GM20000 (cell line): Measurements from ENCODE around the gene CDHR3.

Experiments
- DNase-seq: peaks from one replicate; pipeline ENCODE4 v3.0.0; 2012; ENCODE audit warnings: low spot score
- CTCF ChIP-seq: IDR thresholded peaks from 2 replicates; pipeline ENCODE4 v1.5.1; 2012; ENCODE audit warnings: mild to moderate bottlenecking, control low read depth; ENCODE audit errors: extremely low read depth, missing control alignments

Gene CDHR3

GRCh38 chr7:106063024-106063423 is 100.0 kb downstream of the CDHR3 start:
- no peak for DNase-seq
- TF ChIP-seq CTCF: no peak

DNA sequence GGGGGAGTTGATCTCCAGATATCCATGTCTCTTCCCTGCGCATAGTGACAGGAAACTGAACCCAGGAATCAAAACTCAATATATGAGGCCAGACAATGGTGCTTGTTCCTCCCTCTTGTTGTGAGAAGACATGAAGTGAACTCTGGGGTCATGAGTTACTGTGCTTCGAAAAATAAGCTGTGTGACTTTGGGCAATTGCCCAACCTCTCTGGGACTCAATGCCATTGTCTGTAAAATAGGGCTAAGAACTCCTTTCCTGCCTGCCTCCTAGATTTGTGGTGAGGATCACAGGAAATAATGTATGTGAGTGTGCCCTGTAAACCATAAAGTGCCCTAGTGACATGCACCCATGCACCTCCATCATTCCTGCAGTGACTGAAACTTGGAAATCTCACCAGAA is 100.6 kb downstream of the CDHR3 start:
- no peak for TF ChIP-seq CTCF

GRCh38 chr7:106064316-106064715 is 101.3 kb downstream of the CDHR3 start:
- DNase-seq: no peak
- no peak for TF ChIP-seq CTCF

More for the DNA sequence above, 100.6 kb downstream of the CDHR3 start:
- no peak for DNase-seq

GRCh38 chr7:106064771-106065574 is 101.9 kb downstream of the CDHR3 start:
- DNase-seq: no peak
- TF ChIP-seq CTCF: no peak

DNA sequence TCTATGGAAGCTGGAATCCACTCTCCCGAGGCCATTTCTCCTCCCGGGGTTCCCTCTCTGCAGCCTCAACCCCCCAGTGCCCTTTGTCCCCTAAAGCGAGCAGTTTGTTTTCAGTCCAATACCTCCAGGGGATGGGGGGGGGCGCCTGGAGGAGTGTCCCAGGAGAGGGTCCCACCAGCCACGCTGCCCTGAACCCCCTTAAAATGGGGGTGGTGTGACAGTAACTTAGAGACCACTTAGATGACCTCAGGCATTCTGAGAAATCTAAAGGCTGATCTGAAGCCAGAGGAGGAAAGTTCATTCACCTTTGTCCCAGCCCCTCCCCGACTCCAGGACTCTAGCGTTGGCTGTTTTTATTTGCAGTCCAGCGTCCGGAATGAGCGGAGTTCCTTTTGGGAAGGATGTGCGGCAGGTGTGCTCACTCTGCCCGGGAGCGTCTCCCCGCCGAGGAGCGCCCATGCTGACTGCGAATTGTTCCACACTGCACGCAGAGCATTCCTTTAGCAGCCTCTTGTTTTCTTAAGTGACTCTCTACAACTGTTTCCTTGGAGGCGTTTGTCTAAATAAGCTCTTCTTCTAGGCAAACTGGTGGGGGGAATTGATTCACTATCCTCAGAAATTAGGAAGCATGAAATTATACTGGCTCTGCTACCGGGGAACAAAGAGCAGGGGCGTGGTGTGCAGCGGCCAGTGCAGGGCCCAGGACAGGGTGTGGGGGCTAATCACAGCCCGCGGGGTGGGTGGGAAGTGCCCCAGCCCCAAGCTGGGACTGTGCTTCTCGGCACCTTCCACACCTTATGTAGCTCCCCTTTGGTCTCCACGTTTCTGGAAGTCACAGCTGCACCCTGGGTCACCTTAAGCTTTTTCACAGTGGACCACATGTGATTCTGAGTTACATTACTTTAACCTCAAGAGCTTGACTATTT is 102.8 kb downstream of the CDHR3 start:
- DNase-seq: no peak
- no peak for TF ChIP-seq CTCF

- no peak for DNase-seq
Measured at GRCh38 chr7:106067678-106068077, 104.6 kb downstream of the CDHR3 start.

More at GRCh38 chr7:106067678-106068077, 104.6 kb downstream of the CDHR3 start:
- TF ChIP-seq CTCF: no peak
